OCI-LY3 (cell line): ENCODE results near the gene PITPNM3.

Experiments
- H2AFZ ChIP-seq: fragments of 200-600, 300-600 bp; shearing (Covaris generic); 2 replicates; pipeline ENCODE4 v1.6.0; 2014; ENCODE audit warnings: antibody characterized with exemption, low read depth, low read length
- H3K27ac ChIP-seq: fragments of 200-600, 300-600 bp; sonication (generic); 2 replicates; pipeline ENCODE4 v1.5.1; 2014; ENCODE audit warnings: mild to moderate bottlenecking, low read length, moderate library complexity, mixed read lengths
- H3K27me3 ChIP-seq: fragments of 200-600, 300-600 bp; sonication (generic); 2 replicates; pipeline ENCODE4 v1.6.1; 2014; ENCODE audit warnings: low read depth, low read length, mixed read lengths
- H3K36me3 ChIP-seq: fragments of 200-600, 300-600 bp; sonication (generic); replicated peaks from 2 replicates; pipeline ENCODE3; 2014; ENCODE audit warnings: low read depth, low read length, mixed read lengths
- H3K4me1 ChIP-seq: fragments of 300-600, 200-600 bp; sonication (generic); 2 replicates; pipeline ENCODE4 v1.6.1; 2014; ENCODE audit warnings: low read length, mixed read lengths
- H3K4me2 ChIP-seq: fragments of 200-600, 300-600 bp; sonication (generic); 2 replicates; pipeline ENCODE4 v1.6.1; 2014; ENCODE audit warnings: low read length, mixed read lengths
- H3K4me3 ChIP-seq: fragments of 300-600, 200-600 bp; sonication (generic); 2 replicates; pipeline ENCODE4 v1.5.1; 2014; ENCODE audit warnings: antibody characterized with exemption, mild to moderate bottlenecking, low read length, moderate library complexity
- H3K79me2 ChIP-seq: fragments of 300-600, 200-600 bp; shearing (Covaris generic); 2 replicates; pipeline ENCODE4 v1.6.1; 2014; ENCODE audit warnings: mild to moderate bottlenecking, low read length, mixed read lengths
- H3K9ac ChIP-seq: fragments of 300-600, 200-600 bp; shearing (Covaris generic); 2 replicates; pipeline ENCODE4 v1.6.0; 2014; ENCODE audit warnings: mild to moderate bottlenecking, low read length, moderate library complexity
- H3K9me3 ChIP-seq: fragments of 200-600, 300-600 bp; shearing (Covaris generic); 2 replicates; pipeline ENCODE4 v1.6.1; 2014; ENCODE audit warnings: low read length, mixed read lengths; ENCODE audit not compliant: insufficient read depth
- H4K20me1 ChIP-seq: fragments of 200-600, 300-600 bp; sonication (generic); 2 replicates; pipeline ENCODE4 v1.6.1; 2016; ENCODE audit warnings: low read length, mixed read lengths; ENCODE audit not compliant: insufficient read depth
- EZH2phosphoT487 ChIP-seq: fragments of 200-600 bp; shearing (Covaris generic); IDR thresholded peaks from 2 replicates; pipeline ENCODE4 v1.6.1; 2018; ENCODE audit warnings: antibody characterized with exemption, mixed run types, low read depth
- TF ChIP-seq, protein P1 (sequence below): fragments of 200-600, 300-600 bp; sonication (generic); IDR thresholded peaks from 2 replicates; pipeline ENCODE4 v1.5.1; 2014; ENCODE audit warnings: antibody characterized with exemption, low read length, low read depth

The PITPNM3 gene

DNA sequence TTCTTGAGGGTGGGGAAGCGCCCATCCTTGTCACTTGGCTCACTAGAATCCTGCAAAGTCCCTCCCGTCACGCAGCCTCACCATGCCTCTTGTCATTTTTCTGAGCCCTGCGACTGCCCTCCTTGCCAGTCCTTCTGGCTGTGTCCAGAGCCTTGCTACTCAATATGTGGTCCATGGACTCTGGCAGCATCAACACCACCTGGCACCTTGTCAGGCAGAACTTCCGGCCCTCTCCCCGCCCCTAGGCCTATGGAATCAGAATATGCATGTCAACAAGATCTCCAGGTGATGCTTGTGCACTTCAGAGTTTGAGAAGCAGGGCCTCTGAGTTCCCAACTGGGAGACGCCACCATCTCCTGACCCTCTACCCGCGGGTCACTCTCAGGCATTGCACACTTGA lies 100.0 kb downstream of the PITPNM3 start:
- Histone ChIP-seq H3K4me1 (no peaks in the 10 kb centered on the region), H3K79me2 (no peaks in the 10 kb centered on the region), H3K4me3 (no peak overlapping the region), H2AFZ (no peak overlapping the region), H4K20me1 (no peaks in the 10 kb centered on the region), H3K36me3 (no peaks in the 10 kb centered on the region), H3K9ac (no peak overlapping the region), H3K9me3 (no peaks in the 10 kb centered on the region), H3K27ac (no peak overlapping the region), H3K4me2 (no peak overlapping the region), H3K27me3 (no peaks in the 10 kb centered on the region)
- TF ChIP-seq EZH2phosphoT487 = no peak
- TF ChIP-seq, protein P1, sequence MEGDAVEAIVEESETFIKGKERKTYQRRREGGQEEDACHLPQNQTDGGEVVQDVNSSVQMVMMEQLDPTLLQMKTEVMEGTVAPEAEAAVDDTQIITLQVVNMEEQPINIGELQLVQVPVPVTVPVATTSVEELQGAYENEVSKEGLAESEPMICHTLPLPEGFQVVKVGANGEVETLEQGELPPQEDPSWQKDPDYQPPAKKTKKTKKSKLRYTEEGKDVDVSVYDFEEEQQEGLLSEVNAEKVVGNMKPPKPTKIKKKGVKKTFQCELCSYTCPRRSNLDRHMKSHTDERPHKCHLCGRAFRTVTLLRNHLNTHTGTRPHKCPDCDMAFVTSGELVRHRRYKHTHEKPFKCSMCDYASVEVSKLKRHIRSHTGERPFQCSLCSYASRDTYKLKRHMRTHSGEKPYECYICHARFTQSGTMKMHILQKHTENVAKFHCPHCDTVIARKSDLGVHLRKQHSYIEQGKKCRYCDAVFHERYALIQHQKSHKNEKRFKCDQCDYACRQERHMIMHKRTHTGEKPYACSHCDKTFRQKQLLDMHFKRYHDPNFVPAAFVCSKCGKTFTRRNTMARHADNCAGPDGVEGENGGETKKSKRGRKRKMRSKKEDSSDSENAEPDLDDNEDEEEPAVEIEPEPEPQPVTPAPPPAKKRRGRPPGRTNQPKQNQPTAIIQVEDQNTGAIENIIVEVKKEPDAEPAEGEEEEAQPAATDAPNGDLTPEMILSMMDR = no peak

DNA sequence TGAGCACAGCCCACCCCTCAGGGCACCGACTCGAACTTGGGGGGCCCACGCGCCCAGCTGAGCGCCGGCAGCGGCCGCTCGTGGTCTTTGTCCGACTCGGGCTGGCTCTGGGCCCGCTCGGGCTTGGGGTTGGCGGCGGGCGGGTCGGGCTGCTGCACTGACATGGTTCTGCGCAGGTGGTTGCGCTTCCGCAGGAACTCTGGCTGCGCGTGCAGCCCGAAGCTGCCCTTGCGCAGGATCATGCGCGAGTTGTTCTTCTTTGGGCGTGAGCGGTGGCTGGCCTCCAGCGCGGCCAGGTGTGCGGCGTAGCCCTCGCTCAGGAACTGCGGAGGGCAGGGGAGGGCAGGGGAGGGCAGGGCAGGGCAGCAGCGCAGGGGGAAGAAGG lies 101.0 kb downstream of the PITPNM3 start:
- Histone ChIP-seq H3K9me3 (no peaks in the 10 kb centered on the region), H4K20me1 (no peaks in the 10 kb centered on the region), H2AFZ (no peak overlapping the region), H3K36me3 (no peaks in the 10 kb centered on the region), H3K4me2 (no peak overlapping the region), H3K4me1 (no peaks in the 10 kb centered on the region), H3K4me3 (no peak overlapping the region), H3K9ac (no peak overlapping the region), H3K27ac (no peak overlapping the region), H3K79me2 (no peaks in the 10 kb centered on the region), H3K27me3 (no peaks in the 10 kb centered on the region)
- TF ChIP-seq, protein P1 = no peak
- no peak for TF ChIP-seq EZH2phosphoT487

DNA sequence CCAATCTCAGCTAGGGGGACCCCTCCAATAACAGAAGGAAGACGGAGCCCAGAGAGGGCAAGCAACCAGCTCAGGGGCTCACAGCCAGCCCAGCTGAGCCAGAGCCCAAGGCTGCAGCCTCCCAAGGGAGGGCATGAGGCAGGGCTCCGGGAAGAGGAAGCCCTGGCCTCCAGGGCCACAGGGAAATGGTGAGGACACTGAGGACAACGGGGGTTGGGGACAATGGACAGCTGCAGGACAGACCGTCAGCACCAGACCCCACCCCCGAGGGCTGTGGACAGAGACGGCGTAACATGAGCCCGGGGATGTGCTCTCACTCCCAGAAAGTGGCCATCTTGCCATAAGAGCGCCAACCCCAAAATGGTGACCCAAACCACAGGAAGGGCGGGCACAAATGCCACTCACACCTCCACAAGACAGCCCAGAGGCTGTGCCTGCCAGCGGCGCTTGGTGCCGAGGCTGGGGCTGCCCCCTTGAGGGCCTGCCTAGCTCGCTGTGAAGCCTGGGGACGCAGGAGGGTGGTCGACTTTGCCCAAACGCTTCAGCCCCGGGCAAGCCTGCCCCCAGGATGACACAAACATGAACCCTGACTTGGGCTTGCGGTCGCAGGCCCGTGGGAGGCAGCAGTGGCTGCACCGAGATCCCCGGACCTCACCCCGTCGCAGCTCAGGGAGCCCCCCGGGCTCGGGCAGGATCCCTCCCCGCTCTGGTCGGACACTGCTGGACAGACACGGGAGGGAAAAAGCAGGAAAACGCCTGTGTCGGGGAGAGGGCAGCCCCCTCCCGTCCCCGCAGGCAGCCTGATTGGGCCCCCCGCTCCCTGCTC lies 101.6 kb downstream of the PITPNM3 start:
- Histone ChIP-seq H3K36me3 (no peaks in the 10 kb centered on the region), H3K9me3 (no peaks in the 10 kb centered on the region), H3K27me3 (no peaks in the 10 kb centered on the region), H2AFZ (no peak overlapping the region), H3K4me2 (no peak overlapping the region), H3K79me2 (no peaks in the 10 kb centered on the region), H3K27ac (no peak overlapping the region), H3K4me3 (no peak overlapping the region), H4K20me1 (no peaks in the 10 kb centered on the region), H3K4me1 (no peaks in the 10 kb centered on the region), H3K9ac (no peak overlapping the region)
- no peak for TF ChIP-seq EZH2phosphoT487
- TF ChIP-seq, protein P1 = no peak

DNA sequence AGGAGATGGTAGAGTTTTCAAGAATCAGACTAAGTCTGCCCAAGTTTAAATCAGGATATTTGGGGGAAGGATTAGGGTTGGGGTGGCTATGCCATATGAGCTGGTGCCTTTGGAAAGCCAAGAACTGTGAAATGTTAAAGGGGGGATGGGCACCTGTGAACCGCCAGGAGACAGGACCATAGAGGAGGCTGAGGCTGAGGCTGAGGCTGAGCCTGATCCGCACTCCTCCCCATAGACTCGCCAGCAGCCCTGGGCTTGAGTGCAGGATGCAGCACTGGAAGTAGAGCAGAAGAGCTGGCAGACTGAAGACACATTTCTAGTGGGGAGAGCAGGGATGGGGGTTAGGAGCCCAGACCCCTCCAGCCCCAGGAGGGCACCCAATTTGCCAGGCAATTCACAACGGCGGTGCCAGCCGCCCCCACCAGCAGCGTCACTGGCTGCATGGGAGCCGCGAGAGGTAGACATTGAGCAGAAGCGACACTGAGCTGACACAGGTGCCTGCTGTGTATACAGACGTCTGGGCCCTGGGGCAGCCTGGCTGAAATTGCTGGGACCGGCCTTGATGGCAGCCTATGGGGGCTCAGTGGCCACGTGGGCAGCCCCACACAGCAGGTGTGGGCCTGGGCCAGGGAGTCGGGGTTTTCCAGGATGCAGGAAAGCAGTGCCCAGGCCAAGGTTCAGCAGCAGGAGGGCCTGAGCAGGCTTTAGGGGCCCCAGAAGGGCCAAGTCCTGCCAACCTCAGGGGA lies 102.9 kb downstream of the PITPNM3 start:
- no peaks in the 10 kb centered on the region for H3K9me3 ChIP-seq

More for the DNA sequence above, 102.9 kb downstream of the PITPNM3 start:
- Histone ChIP-seq H2AFZ (no peak overlapping the region), H3K4me3 (no peak overlapping the region), H3K36me3 (no peaks in the 10 kb centered on the region), H3K4me1 (no peaks in the 10 kb centered on the region), H3K27me3 (no peaks in the 10 kb centered on the region), H3K27ac (no peak overlapping the region), H3K4me2 (no peak overlapping the region), H3K9ac (no peak overlapping the region), H3K79me2 (no peaks in the 10 kb centered on the region), H4K20me1 (no peaks in the 10 kb centered on the region)
- TF ChIP-seq, protein P1 = no peak
- TF ChIP-seq EZH2phosphoT487 = no peak
